ENCODE data around the gene SPHK2.
"Not testable (repeated sequence)": the region's sequence is repeated elsewhere in the genome, so short reads cannot be mapped to it uniquely, and the experiment has no call there.

The SPHK2 gene

GRCh38 chr19:48638831-48639381, 19.6 kb downstream of the SPHK2 start:
- no peak for DNase-seq

- DNase-seq, result no peak
Measured at GRCh38 chr19:48639483-48640375, 20.4 kb downstream of the SPHK2 start.

DNA sequence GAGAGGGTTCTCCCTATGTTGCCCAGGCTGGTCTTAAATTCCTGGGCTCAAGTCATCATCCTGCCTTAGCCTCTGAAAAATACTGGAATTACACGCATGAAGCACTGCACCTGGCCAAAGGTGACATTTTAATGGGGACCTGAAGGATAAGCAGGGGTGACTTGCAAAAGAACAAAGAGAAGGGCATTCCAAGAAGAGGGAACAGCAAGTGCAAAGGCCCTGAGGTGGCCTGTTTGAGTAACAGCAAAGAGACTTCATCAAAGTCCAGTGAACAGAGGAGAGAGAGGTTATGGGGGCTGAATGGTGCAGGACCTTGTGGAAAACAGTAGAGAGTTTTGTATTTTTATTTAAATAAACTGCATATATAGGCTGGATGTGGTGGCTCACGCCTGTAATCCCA, 22.5 kb downstream of the SPHK2 start:
- DNase-seq, result no peak

GRCh38 chr19:48642862-48643261, 23.6 kb downstream of the SPHK2 start:
- no peak for DNase-seq

- DNase-seq, result no peak
Measured at GRCh38 chr19:48644355-48644754, 25.0 kb downstream of the SPHK2 start.

DNA sequence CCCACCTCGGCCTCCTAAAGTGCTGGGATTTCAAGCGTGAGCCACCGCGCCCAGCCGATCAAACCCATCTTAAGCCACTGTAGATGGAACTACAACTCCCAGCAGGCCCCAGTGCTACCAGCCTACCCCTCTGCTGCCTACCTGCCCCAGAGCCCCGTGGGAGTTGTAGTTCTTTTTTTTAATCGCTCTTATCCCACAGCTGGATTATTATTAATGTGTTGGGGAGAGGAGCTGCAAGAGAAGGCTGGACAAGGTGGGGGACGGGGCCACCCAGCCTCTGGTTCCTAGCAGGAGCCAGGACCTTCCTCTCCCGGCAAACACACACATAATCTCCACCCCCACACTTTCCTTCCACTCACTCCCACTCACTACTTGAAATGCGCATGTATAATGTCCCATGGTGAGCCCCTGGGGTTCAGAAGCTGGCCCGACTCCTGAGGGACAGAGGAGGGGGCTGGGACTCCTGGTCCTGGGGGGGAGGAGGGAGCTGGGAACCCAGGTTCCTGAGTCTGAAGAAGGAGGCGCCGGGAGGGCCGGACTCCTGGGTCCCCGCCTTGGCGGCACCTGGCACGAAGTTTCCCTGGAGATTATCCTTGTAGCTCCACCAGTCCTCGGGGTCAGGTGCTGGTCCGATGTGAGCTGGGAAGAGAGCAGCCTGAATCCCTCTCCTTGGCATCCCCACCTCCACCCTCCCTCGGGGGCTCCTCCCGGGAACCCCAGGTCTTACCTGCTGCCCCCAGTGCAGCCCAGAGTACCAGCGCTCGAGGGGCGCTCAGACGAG, 25.7 kb downstream of the SPHK2 start:
- DNase-seq, result peak; percentile 85

DNA sequence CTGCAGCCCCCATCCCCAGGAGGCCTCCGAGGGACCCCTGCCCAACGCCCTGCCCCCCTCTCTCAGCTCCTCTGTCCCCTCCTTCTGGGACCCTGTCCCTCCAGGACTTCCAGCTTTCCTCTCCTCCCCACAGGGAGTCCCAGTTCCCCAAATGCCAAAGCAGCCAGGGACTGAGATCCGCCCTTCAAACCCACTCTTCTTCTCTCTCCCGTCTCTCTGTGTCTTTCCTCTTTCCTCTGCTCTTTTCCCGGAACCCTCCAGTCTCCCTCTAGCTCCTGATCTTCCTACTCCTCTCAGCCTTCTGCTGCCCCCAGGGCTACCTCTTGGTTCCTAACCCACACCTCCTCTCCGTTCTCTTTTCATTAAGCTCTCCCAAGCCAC, 26.3 kb downstream of the SPHK2 start:
- DNase-seq, result no peak

- peak; percentile 85 for DNase-seq
Measured at GRCh38 chr19:48646001-48646721, 26.9 kb downstream of the SPHK2 start, which contains the start of gene CA11. CA11 (minus strand) TSS chr19:48646187; CDS start chr19:48645632, 555 bp downstream.

DNA sequence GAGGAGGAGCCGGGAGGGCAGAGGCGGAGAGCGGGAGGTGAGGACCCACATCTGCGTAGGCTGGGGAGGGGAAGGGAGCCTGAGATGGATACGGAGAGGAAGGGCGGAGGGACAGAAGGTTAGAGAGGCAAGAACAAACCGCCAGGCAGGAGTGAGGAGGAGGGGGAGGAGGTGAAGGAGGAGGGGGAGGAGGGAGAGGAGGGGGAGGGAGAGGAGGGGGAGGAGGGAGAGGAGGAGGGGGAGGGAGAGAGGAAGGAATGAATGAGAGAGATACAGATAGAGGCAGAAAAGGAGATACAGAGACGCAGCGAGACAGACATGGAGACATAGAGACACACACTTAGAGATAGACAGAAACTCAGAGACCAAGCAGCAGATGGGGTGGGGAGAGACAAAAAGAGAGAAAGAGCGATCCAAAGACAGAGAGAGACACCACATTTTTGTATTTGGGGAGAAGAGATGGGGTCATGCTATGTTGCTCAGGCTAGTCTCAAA, 27.5 kb downstream of the SPHK2 start:
- peak; percentile 90 for DNase-seq

GRCh38 chr19:48648134-48648533, 28.8 kb downstream of the SPHK2 start:
- DNase-seq, result peak; percentile 78

DNA sequence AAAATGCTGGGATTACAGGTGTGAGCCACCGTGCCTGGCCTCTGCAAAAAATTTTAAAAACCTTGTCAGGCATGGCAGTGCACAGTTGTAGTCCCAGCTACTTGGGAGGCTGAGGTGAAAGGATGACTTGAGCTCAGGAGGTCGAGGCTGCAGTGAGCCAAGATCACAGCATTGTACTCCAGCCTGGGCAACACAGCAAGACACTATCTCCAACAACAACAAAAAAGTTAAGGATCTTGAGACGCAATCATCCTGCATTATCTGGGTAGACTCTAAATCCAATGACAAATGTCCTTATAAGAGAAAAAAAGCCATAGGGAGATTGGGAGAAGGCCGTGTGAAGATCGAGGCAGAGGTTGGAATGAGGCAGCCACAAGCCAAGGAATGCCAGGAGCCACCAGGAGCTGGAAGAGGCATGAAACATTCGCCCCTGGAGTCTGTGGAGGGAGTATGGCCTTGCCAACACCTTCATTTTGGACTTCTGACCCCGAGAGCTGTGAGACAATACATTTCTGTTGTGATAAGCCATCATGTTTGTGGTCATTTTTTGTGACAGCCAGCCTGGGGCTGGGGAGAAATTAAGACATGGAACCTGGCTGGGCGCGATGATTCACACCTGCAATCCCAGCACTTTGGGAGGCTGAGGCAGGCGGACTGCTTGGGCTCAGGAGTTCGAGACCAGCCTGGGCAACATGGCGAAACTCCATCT, 31.8 kb downstream of the SPHK2 start:
- DNase-seq, result no peak

GRCh38 chr19:48651683-48652048, 32.4 kb downstream of the SPHK2 start:
- no peak for DNase-seq

- DNase-seq, result peak; percentile 99
Measured at GRCh38 chr19:48654299-48655059, 35.2 kb downstream of the SPHK2 start.

DNA sequence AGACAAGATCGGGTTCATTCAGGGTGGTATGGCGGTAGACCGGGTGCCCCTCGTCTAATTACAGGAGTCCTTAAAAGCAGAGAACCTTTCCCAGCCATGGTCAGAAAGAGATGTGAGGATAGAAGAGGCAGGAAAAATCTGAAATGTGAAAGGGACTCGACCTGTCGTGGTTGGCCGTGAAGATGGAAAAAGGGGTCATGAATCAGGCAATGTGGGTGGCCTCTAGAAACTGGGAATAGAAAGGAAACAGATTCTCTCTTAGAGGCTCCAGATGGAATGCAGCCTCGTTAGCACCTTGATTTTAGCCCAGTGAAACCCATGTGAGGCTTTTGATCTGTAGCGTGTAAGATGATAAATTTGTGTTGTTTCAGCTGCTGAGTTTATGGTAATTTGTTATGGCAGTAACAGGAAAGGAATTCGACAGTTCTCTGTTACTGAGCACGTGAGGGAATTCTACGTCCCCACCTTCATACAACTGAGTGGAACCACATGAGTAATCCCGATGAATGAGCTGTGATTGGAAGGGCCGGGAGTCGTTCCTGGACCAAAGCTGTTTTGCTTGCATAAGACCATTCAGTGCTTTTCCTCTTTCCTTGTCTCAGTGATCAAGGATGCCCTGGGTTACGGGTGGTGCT, 37.7 kb downstream of the SPHK2 start:
- peak; percentile 33 for DNase-seq

DNA sequence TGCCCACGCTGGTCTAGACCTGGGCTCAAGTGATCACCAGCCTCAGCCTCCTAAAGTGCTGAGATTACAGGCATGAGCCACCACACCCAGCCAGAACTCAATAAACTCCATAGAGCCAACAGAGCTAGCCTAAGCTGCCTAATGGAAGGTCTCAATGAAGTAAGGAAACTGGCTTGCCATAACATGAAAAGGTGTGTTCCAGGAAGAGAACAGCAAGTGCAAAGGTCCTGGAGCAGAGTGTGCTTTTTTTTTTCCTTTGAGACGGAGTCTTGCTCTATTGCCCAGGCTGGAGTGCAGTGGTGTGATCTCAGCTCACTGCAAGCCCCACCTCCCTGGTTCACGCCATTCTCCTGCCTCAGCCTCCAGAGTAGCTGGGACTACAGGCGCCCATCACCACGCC, 38.5 kb downstream of the SPHK2 start:
- not testable (repeated sequence) for DNase-seq

- DNase-seq, result no peak
Measured at GRCh38 chr19:48658483-48658882, 39.2 kb downstream of the SPHK2 start.

DNA sequence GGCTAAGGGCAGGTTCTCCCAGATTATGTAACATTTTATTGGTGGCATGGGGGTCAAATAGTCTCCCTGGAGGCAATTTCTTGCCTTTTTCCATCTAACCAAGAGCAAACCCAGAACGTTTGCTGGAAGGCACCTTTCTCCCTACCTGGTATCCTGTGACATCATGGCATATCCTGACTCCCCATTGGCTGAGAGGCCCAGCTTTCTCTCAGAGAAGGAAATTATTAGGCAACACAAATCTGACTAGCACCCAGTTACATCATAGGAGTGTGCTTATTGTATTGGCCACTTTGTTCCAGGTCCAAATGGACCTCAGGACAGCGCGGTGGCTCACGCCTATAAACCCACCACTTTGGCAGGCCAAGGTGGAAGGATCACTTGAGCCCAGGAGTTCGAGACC, 40.5 kb downstream of the SPHK2 start:
- no peak for DNase-seq

DNA sequence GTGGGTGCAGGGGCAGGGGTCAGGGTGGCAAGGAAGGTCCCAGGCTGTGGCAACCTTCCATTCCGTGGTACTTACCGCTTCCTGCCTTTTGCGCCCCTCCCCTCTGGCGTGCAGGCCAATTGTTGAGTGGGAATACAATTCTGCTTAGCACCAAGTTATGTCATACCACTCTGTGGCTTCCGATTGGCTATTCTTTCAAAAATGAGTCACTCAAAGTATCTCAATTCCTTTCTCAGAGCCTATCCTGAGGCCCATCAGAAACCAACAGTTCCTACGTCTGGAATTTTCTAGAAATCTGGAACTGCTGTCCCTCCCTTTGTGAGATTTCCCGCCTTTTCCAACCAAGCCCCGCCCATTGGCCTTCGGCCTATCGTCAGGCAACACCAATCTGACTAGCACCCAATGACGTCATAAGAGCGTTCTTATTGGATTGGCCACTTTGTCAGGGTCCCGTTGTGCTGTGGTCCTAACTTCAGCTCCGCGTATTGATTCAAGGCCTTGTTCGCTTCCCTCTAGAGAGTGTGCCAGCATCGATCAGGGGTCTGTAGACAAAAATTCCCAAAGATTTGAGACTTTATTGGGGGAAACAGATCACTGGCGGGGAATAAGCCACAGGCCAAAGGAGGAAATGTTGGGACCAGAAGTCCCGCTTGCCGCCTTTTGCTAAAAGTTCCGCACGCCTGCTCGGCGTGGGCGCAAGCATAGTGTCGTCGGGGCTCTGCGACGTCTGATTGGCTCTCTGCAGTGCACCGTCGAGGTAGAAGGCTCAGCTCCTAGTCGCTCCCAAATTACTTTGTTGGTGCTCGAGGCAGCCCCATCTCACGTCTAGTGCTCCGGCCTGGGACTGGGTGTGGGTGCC, 41.8 kb downstream of the SPHK2 start:
- DNase-seq, result peak; percentile 75

GRCh38 chr19:48661711-48662090, 42.4 kb downstream of the SPHK2 start:
- no peak for DNase-seq

DNA sequence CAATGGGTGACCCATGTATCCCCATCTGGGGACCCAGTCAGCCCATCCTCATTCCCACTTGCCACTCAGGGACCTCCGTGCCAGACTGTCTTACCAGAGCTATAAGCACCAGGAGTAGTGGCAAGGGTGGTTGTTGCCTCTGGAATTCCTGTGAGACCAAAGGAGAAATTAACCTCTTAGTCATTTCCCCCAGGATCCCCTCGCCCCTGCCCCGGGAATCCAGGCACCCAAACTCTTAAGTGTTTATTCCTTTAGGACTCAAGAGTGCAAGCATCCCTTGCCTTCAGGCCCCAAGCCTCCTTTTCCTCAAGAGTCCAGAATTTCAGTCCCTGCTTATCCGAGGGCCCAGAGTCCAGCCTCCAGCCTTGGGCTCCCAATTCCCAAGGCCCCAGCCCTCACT, 44.4 kb downstream of the SPHK2 start:
- DNase-seq, result no peak

All from NCI-H1694 (cell line).